ENCODE data around the gene ART5. TPM values are rescaled to one million over a fixed set of nuclear protein-coding genes. Genes with fewer than 3 reads are reported as not detected.
"Not testable (repeated sequence)": the region's sequence is repeated elsewhere in the genome, so short reads cannot be mapped to it uniquely, and the experiment has no call there.

The ART5 gene
- total RNA-seq, 2 experiments from 2014 or later = not detected

DNA sequence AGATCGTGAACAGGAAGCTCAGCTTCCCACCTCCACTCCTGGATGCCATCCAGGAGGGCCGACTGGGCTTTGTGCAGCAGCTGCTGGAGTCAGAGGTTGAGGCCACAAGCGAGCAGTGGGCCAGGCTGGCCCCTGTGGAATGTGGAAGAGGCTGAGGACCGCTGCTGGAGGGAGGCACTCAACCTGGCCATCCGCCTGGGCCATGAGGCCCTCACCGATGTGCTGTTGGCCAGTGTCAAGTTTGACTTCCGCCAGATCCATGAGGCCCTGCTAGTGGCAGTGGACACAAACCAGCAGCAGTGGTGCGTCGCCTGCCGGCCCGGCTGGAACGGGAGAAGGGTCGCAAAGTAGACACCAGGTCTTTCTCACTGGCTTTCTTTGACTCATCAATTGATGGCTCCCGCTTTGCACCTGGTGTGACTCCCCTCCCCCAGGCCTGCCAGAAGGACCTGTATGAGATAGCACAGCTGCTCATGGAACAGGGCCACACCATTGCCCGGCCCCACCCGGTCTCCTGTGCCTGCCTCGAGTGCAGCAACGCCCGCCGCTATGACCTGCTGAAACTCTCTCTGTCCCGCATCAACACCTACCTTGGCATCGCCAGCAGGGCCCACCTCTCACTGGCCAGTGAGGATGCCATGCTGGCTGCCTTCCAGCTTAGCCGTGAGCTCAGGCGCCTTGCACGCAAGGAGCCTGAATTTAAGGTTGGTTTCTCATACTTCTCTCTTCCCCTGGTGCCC, 24.9 kb downstream of the ART5 start:
- no peak for DNase-seq
- no peaks in the 10 kb centered on the region for H3K9me3 Mint-ChIP-seq
- no peak overlapping the region for H3K27ac Mint-ChIP-seq
- no peak overlapping the region for H3K4me3 Mint-ChIP-seq
- H3K27me3 Mint-ChIP-seq = peaks cover 13% of the 10 kb centered on the region
- peaks cover 12% of the 10 kb centered on the region for H3K4me1 Mint-ChIP-seq
- no peaks in the 10 kb centered on the region for H3K36me3 Mint-ChIP-seq

DNA sequence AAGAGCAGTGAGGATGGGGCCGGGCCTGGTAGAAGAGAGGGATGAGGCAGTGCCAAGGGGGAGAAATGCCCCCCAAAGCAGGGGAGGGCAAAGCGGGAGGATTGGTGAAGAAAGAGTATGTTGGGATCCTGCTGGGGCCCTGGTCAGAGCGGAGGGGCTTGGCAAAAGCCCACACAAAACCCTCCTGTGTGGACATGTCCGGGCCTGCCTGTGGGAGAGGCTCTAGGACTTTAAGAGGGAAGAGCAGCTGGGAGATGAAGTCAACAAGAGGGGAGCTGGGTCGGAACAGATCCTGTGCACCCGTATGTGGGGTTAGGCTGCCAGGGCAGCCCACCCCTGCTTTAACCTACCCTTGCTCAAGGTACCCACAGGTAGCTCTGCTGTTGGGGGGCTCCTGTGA, 25.8 kb downstream of the ART5 start:
- no peak for DNase-seq
- no peak overlapping the region for H3K4me3 Mint-ChIP-seq
- peaks cover 13% of the 10 kb centered on the region for H3K27me3 Mint-ChIP-seq
- H3K4me1 Mint-ChIP-seq = peaks cover 12% of the 10 kb centered on the region
- no peaks in the 10 kb centered on the region for H3K9me3 Mint-ChIP-seq
- no peaks in the 10 kb centered on the region for H3K36me3 Mint-ChIP-seq
- H3K27ac Mint-ChIP-seq = no peak overlapping the region

DNA sequence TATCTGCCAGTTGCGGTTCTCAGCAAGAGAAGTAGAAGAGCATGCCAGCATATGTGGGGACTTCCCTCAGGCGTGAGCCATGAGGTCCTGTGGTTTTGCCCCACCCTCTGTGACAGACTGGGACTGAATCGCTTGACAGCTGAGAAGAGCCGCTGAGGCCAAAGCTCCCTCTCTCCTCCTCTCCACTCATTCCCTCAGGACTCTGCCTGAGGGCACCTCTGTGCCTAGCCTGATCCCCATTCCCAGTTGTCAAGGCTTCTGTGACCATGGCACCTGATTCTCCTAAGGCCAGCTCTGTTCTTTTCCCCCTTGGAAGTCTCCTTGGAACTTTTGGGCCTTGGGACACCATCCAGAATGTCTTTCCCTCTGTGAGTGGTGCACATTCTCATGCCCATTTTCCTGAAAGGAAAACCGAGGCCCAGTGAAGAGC, 27.0 kb downstream of the ART5 start:
- Mint-ChIP-seq H3K36me3 (no peaks in the 10 kb centered on the region), H3K9me3 (no peaks in the 10 kb centered on the region), H3K27ac (no peak overlapping the region), H3K4me1 (peaks cover 12% of the 10 kb centered on the region), H3K4me3 (no peak overlapping the region), H3K27me3 (peaks cover 13% of the 10 kb centered on the region)
- DNase-seq = peak; percentile 55

DNA sequence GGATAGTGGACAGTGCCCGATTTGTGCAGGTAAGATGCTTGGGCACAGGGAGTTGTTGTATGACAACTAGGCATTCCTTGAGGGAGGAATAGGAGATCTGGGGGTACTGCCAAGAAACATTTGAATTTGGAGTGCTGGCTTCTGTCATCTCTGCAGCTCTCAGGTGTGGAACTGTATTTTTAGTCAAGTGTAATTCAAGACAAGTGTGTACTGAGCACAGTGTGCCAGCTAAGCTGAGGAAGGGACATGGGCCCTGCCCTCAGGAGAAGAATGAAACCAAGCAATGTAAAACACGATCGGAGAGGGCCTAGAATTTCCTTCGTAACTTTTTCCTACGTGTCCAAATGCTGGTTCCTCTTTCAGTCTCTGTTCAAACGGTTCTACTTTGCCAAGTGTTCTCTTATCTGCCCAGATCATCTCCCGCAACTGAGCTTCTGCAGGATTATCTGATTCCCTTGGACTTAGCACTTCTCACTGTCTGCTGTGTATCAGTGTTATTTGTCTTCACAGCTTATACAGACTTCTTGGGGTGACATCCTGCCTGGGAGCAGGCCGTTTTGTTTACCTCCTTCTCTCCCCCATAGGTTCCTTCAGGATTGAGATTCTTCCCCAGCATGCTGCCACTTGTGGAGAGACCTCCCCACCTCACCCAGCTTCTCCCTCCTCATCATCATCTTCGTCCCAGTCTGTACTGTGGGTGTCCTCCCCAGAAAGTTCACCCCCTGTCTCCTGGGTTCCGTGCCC, 27.6 kb downstream of the ART5 start:
- no peak for DNase-seq
- no peak overlapping the region for H3K27ac Mint-ChIP-seq
- no peak overlapping the region for H3K4me3 Mint-ChIP-seq
- peaks cover 12% of the 10 kb centered on the region for H3K4me1 Mint-ChIP-seq
- H3K36me3 Mint-ChIP-seq = no peaks in the 10 kb centered on the region
- peaks cover 13% of the 10 kb centered on the region for H3K27me3 Mint-ChIP-seq
- no peaks in the 10 kb centered on the region for H3K9me3 Mint-ChIP-seq

DNA sequence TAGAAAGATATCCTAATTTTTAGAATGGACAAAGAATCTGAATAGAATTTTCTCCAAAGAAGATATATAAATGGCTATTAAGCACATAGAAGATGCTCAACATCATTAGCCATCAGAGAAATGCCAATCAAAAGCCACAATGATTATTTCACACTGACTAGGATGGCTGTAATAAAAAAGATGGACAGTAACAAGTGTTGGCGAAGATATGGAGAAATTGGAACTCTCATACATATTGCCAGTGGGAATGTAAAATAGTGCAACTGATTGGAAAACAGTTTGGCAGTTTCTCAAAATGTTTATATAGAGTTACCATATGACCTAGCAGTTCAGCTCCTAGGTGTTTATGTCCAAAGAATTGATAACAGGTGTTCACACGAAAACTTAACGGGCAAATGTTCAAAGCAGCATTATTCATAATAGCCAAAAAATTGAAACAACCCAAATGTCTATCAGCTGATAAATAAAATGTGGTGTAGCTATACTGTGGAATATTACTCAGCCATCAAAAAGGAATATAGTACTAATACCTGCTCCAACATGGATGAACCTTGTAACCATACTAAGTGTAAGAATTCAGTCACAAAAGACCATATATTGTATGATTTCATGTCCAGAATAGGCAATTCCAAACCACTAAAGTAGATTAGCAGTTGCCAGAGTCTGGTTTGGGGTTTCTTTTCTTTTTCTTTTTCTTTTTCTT, 29.7 kb downstream of the ART5 start:
- Mint-ChIP-seq H3K4me3 (no peak overlapping the region), H3K27me3 (peaks cover 13% of the 10 kb centered on the region), H3K4me1 (peaks cover 12% of the 10 kb centered on the region), H3K36me3 (no peaks in the 10 kb centered on the region), H3K9me3 (no peaks in the 10 kb centered on the region), H3K27ac (no peak overlapping the region)
- DNase-seq = no peak

DNA sequence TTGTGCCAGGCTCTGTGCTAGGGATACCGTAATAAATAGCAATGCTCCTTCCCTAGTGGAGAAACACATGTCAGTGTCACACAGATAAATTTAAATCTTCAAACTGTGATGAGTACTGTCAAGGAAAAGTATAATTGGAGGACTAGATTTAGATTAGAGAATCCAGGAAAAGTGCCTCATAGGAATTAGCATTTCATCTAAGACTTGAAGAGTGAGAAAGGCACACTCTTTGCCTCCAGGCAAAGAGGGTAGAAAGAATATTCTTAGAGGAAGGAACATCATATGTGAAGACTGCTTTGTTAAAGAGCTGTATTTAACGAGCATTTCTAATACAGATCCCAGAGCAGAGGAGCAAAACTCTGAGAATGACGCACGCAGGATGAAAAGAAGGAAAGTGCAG, 30.9 kb downstream of the ART5 start:
- Mint-ChIP-seq H3K9me3 (no peaks in the 10 kb centered on the region), H3K27me3 (peaks cover 12% of the 10 kb centered on the region), H3K4me3 (no peak overlapping the region), H3K4me1 (peaks cover 12% of the 10 kb centered on the region), H3K36me3 (no peaks in the 10 kb centered on the region), H3K27ac (no peak overlapping the region)
- no peak for DNase-seq

DNA sequence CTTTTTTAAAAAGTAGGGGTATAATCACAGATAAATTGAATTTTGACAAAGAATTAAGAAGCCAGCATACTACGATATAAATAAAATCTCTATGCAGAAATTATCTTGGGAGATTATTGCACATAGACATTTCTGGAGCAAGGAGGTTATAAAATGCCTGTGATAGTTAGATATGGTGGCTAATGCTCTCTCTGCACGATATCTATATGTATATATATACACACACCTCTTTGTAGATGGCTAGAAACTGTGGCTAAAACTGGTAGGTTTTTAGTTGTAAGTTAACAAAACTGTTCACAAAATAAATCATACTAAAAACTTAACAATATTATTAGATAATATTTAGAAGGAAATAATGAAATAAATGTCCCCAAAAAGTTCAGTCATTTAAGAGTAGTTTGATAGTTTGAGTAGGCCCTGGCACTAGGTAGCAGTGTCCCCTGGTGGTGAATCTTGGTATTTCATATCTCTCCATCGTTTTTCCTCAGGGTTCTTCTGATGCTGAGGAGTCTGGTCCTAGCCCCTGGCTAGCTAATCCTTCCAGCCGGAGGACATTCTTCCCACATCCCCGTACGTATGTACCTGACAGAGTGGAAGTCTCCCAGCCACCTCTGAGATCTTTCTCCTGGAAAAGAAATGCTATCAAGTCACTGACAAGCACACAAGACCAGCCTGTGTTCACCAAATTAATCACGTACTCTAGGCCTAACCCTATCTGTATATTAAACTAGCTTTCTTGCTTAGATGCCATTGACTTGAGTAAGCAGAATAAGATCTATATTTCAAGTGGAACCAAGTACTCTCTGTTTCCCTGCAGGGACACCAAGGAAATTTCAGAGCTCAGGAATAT, 32.2 kb downstream of the ART5 start:
- H3K9me3 Mint-ChIP-seq = no peaks in the 10 kb centered on the region
- H3K4me1 Mint-ChIP-seq = peaks cover 11% of the 10 kb centered on the region
- H3K27me3 Mint-ChIP-seq = peaks cover 4% of the 10 kb centered on the region
- no peak overlapping the region for H3K27ac Mint-ChIP-seq
- no peaks in the 10 kb centered on the region for H3K36me3 Mint-ChIP-seq
- DNase-seq = peak; percentile 11
- no peak overlapping the region for H3K4me3 Mint-ChIP-seq

DNA sequence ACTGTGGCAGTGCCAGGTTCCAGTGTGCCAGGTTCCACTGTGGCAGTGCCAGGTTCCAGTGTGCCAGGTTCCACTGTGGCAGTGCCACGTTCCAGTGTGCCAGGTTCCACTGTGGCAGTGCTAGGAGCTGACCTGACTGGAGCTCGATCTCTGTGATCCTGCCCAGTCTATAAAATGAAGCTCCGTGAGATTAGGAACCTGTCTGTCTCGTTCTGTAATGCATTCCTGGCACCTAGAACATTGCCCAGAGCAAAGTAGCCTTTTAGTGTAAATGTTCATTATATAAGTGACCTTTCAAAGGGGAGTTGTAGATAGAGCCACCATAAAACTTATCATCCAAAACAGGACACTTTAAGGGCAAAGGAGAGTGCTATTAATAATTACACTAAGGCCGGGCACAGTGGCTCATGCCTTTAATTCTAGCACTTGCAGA, 36.0 kb downstream of the ART5 start:
- Mint-ChIP-seq H3K4me1 (peaks cover 7% of the 10 kb centered on the region), H3K27me3 (no peaks in the 10 kb centered on the region), H3K36me3 (no peaks in the 10 kb centered on the region), H3K9me3 (no peaks in the 10 kb centered on the region), H3K4me3 (no peak overlapping the region), H3K27ac (no peak overlapping the region)
- no peak for DNase-seq

DNA sequence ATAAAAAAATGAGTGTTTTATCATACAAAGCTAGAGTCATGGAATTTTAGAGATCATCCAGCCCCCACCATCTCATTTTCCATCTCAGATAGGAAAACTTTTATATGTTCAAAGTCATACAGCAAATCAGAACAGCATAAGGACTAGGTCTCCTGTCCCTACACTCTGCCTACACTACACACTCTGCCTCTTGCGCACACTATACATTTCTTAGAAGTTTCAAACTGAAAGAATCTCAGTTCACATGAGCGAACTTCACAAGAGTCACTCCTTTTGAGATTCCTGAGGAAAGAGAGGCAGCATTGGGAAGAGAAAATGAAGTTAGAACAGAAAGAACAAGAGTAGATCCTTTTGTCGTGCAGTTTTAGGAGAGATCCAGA, 36.5 kb downstream of the ART5 start:
- no peaks in the 10 kb centered on the region for H3K27me3 Mint-ChIP-seq
- no peaks in the 10 kb centered on the region for H3K36me3 Mint-ChIP-seq
- no peak overlapping the region for H3K4me3 Mint-ChIP-seq
- no peaks in the 10 kb centered on the region for H3K9me3 Mint-ChIP-seq
- H3K27ac Mint-ChIP-seq = no peak overlapping the region
- DNase-seq = no peak
- peaks cover 7% of the 10 kb centered on the region for H3K4me1 Mint-ChIP-seq

DNA sequence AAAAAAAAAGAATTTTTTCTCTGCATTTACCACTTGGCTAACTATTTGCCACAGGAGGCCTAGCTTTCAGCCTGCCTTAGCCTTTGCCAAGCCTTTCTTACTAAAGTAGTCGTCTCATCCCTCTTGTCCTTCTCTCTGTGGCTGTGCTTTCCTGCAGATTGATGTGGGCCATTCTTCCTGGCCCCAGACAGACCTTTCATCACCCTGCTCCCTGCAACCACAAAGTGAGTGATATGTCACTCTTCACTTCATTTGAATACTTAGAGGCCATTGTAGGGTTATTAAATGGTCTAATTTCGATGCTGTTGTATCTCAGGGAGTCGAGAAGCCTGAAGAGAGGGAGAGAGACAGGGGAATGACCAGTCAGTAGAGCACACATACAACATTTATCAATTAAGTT, 37.6 kb downstream of the ART5 start:
- Mint-ChIP-seq H3K9me3 (no peaks in the 10 kb centered on the region), H3K27me3 (no peaks in the 10 kb centered on the region), H3K4me1 (peaks cover 7% of the 10 kb centered on the region), H3K27ac (no peak overlapping the region), H3K36me3 (no peaks in the 10 kb centered on the region), H3K4me3 (no peak overlapping the region)
- DNase-seq = no peak

DNA sequence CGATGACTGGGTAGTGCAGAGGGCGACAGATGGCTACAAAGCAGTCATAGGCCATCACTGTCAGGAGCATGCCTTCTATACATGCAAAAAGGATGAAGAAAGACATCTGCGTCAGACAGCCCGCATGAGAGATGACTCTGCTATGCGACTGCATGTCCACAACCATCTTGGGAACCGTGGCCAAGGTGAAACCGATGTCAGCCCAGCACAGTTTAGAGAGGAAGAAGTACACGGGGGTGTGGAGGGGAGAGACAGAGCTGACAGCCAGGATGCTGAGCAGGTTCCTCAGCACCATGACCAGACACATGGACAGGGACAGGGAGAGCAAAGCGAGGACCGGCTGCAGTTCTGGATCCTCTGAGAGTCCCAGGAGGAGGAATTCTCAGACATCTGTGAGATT, 41.6 kb downstream of the ART5 start:
- not testable (repeated sequence) for H3K27ac Mint-ChIP-seq, H3K9me3 Mint-ChIP-seq, H3K4me1 Mint-ChIP-seq, H3K36me3 Mint-ChIP-seq, H3K4me3 Mint-ChIP-seq, H3K27me3 Mint-ChIP-seq, DNase-seq

DNA sequence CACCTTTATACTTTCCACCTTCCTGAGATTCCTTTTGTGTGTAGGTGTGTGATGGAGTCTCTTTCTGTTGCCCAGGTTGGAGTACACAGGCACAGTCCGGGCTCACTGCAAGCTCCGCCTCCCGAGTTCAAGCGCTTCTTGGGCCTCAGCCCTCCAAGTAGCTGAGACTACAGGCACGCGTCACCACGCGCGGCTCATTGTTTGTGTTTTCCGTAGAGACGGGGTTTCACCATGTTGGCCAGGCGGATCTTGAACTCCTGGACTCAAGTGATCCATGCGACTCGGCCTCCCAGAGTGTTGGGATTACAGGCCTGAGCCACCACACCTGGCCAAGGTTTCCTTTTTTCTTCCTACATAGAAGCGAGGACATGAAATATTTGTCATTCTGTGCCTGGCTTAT, 44.0 kb downstream of the ART5 start:
- H3K27me3 Mint-ChIP-seq, H3K36me3 Mint-ChIP-seq, H3K9me3 Mint-ChIP-seq, DNase-seq, H3K27ac Mint-ChIP-seq, H3K4me1 Mint-ChIP-seq, H3K4me3 Mint-ChIP-seq: not testable (repeated sequence)

DNA sequence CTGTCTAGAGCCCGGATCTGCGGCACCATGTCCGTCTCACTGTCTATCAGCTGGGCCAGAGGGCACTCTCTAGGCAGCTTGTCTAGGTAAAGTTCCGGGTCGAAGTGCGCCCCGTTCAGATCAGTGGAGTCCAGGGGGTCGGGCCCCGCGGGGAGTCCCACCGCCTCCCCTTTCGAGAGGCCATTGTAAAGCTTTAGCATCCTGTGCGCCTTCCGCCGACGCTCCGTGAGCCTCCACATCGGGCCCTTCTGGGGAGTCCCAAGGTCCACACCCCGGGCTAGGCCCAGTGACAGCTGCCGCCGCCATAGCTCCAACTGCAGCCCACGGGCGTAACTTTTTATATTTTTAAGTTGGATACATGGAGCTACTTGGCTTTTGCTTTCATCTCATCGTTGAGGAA, 50.5 kb downstream of the ART5 start:
- not testable (repeated sequence) for H3K9me3 Mint-ChIP-seq, H3K4me3 Mint-ChIP-seq, DNase-seq, H3K36me3 Mint-ChIP-seq, H3K27me3 Mint-ChIP-seq, H3K4me1 Mint-ChIP-seq, H3K27ac Mint-ChIP-seq

DNA sequence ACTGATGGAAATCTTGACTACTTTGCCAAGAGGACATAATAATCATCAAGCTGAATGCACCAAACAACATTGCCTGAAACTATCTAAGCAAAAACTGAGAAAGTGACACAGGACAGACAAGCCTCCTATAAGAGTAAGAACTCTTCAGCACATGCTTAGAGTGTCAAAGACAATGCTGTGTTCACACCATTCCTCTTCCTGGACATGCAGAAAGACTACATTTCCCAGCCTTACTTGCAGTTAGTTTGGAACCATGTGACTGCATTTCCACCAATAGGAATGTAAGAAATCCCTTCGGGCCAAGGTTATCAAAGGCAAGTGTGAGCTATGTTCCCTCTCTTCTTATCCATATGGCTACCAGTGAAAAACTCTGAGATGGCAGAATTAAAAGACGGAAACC, 51.6 kb downstream of the ART5 start:
- not testable (repeated sequence) for H3K4me3 Mint-ChIP-seq, H3K9me3 Mint-ChIP-seq, H3K27ac Mint-ChIP-seq, DNase-seq, H3K4me1 Mint-ChIP-seq, H3K27me3 Mint-ChIP-seq, H3K36me3 Mint-ChIP-seq

DNA sequence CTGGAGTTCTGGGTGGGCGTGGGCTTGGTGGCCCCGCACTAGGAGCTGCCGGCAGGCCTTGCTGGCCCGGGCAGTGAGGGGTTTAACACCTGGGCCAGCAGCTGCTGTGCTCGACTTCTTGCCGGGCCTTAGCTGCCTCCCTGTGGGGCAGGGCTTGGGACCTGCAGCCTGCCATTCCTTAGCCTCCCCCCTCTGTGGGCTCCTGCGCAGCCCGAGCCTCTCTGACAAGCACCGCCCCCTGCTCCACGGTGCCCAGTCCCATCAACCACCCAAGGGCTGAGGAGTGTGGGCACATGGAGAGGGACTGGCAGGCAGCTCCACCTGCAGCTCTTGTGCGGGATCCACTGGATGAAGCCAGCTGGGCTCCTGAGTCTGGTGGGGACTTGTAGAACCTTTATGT, 53.0 kb downstream of the ART5 start:
- H3K9me3 Mint-ChIP-seq, H3K27me3 Mint-ChIP-seq, H3K36me3 Mint-ChIP-seq, H3K27ac Mint-ChIP-seq, H3K4me3 Mint-ChIP-seq, H3K4me1 Mint-ChIP-seq, DNase-seq: not testable (repeated sequence)
